GM21528 (cell line): ENCODE results near the gene DEAF1.
"Not testable (repeated sequence)": the region's sequence is repeated elsewhere in the genome, so short reads cannot be mapped to it uniquely, and the experiment has no call there.

ENCODE experiments used
- ATAC-seq: cut with Tn5 transposase; IDR thresholded peaks from one replicate; pipeline ENCODE4 v1.9.1; 2021; ENCODE audit warnings: mild to moderate bottlenecking, moderate library complexity; ENCODE audit not compliant: unreplicated experiment, low FRiP score

DEAF1 gene

DNA sequence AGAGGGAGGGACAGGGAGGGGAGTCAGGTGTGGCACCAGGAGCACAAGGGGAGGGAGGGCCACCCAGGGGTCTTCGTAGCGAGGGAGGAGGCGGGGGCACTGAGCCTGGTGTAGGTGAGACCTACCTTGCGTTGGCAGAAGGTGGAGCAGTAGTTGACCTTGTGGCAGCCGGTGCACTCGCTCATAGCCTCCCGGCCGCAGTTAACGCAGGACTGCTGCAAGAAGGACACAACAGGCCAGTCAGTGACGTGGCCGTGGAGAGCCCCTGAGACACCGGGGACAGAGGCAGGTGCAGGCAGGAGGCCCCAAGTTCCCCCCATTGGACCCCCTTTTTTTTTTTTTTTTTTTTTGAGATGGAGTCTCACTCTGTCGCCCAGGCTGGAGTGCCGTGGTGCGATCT lies 41.2 kb downstream of the DEAF1 start:
- no peak for ATAC-seq

DNA sequence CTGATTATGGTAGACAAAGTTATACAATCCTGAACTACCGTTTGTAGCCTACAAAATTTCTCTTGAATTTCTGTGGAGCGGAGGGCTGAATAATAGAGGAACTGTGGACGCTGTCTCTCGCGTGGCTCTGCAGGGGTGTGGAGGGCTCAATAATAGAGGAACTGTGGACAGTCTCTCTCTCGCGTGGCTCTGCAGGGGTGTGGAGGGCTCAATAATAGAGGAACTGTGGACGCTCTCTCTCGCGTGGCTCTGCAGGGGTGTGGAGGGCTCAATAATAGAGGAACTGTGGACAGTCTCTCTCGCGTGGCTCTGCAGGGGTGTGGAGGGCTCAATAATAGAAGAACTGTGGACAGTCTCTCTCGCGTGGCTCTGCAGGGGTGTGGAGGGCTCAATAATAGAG lies 41.9 kb downstream of the DEAF1 start:
- ATAC-seq, result not testable (repeated sequence)

DNA sequence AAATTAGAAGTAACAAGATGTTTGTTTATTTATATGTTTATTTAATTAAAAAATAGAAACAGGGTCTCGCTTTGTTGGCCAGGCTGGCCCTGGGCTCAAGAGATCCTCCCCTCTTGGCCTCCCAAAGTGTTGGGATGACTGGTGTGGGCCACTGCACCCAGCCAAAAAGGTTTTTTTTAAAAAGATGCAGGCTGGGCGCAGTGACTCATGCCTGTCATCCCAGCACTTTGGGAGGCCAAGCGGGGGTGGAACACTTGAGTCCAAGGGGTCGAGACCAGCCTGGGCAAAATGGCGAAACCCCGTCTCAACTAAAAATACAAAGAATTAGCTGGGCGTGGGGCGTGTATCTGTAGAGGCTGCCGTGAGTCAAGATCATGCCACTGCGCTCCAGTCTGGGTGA lies 44.5 kb downstream of the DEAF1 start:
- ATAC-seq, result no peak

DNA sequence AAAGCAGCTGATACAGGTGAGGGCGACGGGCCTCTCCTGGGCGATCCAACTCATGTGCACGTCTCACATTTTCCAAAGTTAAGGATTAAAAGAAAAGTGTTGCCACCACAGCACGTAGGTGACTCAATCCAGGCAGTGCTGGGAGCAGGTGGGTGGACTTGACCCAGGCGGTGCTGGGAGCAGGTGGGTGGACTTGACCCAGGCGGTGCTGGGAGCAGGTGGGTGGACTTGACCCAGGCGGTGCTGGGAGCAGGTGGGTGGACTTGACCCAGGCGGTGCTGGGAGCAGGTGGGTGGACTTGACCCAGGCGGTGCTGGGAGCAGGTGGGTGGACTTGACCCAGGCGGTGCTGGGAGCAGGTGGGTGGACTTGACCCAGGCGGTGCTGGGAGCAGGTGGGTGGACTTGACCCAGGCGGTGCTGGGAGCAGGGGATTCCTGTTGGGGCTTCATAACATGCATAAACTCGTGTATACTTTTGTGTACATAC lies 47.3 kb downstream of the DEAF1 start:
- ATAC-seq, result not testable (repeated sequence)

DNA sequence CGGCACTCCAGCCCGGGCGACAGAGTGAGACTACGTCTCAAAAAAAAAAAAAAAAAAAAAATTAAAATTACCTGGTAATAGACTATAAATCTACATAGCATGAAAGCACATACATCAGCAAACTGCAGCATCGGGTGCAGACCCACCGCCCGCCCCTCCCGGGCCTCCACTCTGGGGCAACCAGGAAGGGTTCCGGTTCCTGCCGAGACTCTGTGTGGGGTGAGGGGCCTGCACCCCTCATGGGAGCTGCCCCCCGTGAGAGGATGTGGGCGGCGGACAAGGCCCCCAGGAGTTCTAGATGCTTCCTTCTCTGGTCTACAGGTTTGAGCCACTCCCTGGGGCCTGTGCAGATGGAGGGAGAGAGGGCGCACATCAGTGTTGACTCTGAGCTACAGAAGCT lies 48.8 kb downstream of the DEAF1 start:
- no peak for ATAC-seq

DNA sequence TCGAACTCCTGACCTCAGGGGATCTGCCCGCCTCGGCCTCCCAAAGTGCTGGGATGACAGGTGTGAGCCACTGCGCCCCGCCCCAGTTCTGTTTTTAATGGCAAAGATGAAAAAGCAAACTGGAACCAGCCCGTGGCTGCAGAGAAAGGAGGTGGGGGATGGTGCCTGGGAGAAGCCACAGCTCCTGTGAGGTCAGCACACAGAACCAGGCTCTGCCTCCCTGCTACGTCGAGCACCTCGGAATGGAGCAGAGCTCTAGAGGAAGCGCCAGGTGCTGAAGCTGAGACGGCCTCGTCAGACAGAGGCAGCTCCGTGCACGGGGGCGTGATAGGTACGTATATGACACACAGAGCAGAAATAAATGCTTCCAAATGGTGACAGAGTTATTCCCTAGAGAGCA lies 49.5 kb downstream of the DEAF1 start:
- no peak for ATAC-seq

DNA sequence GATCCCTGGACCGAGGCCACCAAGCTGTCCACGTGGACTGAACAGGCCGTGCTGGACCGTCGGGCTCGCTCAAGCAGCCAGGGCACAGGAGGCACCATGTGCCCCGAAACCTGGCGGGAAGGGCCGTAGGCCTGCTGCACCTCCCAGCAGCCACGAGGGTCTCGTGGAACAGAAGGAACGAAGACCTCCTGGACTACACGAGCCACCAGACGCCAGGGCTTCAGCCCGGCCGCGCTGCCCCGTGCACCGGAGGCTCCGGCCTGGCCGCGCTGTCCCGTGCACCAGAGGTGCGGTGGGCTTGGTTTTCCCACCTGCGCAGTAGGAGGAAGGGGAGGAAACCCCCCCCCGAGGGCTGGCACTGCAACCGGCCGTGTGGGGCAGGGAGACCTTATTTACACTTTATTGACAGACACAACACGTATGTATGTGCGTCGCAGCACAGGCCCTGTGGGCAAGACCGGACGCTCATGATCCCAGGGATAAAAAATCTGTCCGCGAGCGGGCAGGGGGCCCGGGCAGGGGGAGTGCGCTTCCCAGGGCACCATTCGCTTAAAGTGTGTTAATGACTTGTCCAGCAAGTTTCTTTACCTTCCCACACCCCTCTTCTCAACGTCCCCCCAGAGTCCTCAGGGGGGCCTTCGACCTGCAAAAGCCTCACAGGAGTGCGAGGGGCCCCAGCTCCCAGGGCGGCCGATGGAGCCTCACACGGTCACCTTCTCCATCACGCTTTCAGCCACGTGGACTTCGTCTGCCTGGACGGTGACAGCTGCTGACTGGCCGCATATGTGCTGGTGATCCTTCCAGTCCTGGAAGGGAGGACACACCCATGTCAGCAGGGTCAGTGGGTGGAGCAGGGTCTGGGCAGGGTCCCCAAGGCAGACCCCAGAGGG lies 50.9 kb downstream of the DEAF1 start:
- ATAC-seq, result no peak

DNA sequence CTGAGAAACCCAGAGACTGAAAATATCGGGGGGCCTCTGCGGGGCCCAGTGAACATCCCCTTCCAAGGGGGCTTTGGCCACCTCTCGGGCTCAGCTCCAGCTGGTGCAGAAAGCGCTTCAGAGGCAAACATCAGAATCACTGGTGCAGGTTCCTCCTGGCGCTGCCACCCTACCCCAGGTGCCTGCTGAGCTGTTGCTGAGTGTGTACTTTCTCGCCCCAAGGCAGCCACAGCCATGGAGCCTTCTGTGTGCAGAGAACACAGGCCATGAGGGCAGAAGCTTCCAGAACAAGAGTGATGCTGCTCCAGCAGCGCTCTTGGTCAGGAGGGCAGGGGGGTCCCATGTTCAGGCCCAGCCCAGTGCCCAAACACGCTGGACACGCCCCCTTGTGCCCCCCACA lies 51.7 kb downstream of the DEAF1 start:
- no peak for ATAC-seq

DNA sequence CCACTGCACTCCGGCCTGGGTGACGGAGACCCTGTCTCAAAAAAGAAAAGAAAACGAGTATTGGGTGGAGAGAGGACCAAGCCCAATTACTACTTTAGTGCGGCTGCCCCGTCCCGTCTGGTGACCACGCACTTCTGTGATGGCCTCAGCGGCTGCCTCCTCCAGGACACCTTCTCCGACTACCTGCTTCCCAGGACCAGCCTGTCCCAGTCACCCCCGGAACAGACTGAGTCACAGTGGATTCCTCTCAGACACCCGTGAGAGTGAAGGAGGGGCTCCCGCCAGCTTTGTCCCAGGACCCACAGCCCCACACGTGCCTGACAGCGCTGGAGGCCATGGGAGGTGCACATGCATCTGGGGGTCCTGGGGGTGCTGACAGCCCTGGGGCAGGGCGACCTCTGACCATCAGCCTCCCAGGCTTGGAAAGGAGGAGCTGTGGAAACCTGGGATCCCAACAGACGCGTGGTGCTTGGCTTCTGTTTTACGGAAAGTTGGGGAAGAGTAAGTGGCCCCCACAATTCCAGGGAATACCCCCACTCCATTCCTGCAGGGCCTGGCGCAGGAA lies 53.1 kb downstream of the DEAF1 start:
- no peak for ATAC-seq

DNA sequence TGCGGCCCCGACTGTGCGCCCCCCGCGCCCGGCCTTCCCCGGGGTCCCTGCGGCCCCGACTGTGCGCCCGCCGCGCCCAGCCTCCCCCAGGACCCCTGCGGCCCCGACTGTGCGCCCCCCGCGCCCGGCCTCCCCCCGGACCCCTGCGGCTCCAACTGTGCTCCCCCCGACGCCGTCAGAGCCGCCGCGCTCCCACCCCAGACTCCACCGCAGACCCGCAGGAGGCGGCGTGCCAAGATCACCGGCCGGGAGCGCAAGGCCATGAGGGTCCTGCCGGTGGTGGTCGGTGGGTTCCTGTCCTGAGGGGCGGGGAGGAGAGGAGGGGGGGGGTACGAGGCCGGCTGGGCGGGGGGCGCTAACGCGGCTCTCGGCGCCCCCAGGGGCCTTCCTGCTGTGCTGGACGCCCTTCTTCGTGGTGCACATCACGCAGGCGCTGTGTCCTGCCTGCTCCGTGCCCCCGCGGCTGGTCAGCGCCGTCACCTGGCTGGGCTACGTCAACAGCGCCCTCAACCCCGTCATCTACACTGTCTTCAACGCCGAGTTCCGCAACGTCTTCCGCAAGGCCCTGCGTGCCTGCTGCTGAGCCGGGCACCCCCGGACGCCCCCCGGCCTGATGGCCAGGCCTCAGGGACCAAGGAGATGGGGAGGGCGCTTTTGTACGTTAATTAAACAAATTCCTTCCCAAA lies 54.9 kb downstream of the DEAF1 start:
- ATAC-seq, result no peak

DNA sequence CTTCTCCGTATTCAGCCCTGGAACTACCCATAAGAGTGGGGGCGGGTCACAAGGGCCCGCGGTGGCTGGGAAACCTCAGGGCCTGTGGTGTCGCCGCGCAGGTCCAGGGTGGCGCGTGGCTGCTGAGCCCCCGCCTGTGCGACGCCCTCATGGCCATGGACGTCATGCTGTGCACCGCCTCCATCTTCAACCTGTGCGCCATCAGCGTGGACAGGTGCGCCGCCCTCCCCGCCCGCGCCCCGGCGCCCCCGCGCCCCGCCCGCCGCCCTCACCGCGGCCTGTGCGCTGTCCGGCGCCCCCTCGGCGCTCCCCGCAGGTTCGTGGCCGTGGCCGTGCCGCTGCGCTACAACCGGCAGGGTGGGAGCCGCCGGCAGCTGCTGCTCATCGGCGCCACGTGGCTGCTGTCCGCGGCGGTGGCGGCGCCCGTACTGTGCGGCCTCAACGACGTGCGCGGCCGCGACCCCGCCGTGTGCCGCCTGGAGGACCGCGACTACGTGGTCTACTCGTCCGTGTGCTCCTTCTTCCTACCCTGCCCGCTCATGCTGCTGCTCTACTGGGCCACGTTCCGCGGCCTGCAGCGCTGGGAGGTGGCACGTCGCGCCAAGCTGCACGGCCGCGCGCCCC lies 55.6 kb downstream of the DEAF1 start:
- ATAC-seq, result no peak

DNA sequence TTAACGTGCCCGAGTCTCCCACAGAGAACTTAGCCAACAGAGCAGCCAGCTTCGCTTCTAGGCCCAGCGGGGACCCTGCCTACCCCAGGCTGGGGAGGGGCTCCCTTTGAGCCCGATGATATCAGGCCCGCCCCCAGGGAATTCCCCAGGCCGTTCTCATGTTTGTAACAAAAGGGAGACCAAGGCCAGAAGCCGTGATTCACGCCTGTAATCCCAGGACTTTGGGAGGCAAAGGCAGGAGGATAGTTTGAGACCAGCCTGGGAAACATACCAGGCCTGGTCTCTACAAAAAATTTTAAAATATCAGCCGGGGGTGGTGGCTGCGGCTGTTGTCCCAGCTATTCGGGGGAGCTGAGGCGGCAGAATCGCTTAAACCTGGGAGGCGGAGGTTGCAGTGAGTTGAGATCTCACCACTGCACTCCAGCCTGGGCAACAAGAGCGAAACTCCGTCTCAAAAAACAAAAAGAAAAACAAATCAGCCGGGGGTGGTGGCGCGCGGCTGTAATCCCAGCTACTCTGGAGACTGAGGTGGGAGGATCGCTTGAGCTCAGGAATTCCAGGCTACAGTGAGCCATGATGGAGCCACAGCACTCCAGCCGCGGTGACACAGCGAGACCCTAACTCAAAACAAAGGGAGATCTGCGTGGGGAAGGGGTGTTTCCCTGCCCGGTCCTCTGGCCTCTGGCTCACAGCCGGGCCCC lies 56.2 kb downstream of the DEAF1 start:
- no peak for ATAC-seq

DNA sequence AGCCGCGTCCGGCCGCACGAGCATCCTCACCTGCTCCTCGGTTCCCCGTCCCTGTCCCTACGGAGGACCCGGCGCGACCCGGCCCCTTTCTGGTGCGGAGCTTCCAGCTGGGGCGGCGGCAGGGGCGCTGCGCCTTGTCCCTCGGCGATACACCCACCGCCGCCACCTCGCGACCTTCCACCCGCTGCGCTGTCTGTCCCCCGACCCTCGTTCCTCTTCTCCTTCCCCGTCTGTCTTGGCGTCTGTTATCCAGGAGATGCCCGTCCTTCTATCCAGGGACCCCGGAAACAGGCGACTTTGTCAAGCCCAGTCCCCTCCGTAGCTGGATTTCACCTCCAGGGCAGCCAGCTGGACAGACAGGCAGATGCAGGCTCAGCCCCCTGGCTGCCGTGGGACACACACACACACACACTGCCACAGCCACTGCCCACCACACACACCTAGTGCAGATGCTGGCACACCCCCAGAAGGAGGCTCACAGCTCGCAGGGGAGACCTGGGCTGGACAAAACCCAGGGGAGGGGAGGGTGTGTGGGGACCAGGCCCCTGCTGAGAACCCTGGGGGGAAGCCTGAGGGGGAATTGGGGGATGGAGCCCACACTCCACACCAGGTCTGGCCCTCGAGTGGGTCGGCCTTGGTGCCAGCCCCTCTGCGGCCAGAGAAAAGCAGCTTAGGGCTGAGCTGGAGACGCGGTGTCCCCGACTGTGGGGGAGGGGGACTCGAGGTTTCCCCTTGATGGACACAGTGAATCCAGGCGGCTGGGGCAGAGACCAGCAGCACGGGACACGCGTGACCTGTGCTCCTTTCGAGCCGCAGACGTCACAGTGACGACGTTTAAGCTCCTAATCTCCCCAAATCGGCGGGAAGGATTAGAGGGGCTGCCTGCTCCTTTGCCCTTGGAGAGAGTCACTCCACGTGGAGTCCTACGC lies 57.2 kb downstream of the DEAF1 start:
- ATAC-seq, result no peak

DNA sequence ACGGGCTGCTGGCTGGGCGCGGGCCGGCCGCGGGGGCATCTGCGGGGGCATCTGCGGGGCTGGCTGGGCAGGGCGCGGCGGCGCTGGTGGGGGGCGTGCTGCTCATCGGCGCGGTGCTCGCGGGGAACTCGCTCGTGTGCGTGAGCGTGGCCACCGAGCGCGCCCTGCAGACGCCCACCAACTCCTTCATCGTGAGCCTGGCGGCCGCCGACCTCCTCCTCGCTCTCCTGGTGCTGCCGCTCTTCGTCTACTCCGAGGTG lies 57.8 kb downstream of the DEAF1 start:
- ATAC-seq, result no peak

DNA sequence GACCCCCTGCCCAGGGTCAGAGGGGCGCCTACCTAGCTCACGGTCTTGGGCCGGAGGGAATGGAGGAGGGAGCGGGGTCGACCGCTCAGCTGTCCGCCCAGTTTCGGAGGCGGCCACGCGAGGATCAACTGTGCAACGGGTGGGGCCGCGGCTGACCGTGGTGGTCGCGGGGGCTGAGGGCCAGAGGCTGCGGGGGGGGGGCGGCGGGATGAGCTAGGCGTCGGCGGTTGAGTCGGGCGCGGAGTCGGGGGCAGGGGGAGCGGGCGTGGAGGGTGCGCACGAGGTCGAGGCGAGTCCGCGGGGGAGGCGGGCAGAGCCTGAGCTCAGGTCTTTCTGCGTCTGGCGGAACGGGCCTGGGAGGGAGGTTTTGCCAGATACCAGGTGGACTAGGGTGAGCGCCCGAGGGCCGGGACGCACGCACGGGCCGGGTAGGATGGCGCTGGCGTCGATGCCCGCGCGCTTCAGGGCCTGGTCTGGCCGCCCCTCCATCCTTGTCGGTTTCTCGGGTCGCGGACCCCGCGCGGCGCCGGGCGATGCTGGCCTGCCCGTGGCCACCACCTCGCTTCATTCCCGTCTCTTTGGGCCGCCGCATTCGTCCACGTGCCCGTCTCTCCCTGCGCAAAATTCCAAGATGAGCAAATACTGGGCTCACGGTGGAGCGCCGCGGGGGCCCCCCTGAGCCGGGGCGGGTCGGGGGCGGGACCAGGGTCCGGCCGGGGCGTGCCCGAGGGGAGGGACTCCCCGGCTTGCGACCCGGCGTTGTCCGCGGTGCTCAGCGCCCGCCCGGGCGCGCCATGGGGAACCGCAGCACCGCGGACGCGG lies 58.3 kb downstream of the DEAF1 start, which contains the start of gene DRD4:
Gene DRD4 (plus strand): TSS at position 759 of the 822 bp plus-strand sequence. CDS start 36 bp downstream, at position 795.
- ATAC-seq, result no peak

DNA sequence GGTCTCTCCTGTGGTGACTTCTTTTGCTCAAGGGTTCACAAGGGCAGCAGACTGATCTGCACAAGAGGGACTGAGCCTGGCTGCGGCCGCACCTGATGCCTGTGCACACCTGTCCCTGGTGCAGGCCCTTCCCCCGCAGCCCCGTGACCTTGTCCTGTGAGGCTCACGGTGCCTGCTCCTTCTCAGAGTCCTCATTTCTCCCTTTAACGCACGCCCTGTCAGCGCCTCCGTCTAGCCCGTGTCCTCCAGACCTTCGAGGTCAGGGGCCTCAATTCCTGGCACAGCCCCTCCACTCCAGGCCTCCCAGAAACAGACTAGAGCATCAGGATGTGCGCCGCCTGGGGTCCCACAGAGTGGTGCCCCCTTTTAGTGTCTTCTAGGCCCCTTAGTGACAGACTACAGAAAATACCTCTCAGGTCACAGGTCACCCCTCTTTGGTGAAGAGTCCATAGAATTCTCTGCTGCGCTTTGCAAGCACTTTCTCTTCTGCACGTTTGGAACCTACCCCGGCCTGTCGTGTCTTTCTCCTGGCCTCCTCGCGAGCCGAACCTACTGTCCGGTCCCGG lies 59.0 kb downstream of the DEAF1 start:
- ATAC-seq, result no peak

DNA sequence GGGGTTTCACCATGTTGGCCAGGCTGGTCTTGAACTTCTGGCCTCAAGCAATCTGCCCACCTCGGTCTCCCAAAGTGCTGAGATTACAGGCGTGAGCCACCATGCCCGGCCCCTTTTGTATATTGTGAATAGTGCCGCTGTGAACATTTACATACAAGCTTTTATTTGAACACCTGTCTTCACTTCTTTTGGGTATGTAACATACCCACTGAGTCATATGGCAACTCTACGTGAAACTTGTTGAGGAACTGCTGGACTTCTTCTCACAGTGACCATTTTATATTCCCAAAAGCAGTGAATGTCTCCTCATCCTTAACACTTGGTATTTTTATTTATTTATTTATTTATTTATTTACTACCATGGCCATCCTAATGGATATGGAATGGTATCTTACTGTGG lies 64.2 kb downstream of the DEAF1 start:
- no peak for ATAC-seq

DNA sequence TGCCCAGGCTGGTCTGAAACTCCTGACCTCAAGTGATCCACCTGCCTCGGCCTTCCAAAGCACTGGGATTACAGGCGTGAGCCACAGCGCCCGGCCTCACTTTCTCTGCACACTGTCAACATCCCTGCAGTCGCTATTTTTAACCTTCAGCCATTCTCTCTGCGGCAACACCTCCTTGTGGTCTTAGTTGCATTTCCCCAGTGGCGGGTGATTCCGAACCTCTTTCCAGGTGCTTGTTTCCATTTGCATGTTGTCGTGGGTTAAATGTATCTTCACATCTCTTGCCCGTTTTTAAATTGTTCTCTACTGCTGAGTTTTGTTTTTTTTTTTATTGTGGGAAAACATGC lies 65.8 kb downstream of the DEAF1 start:
- no peak for ATAC-seq
